Embryonic facial prominence (tissue), 1 donor: ENCODE results near the gene PTPRN2.
"Not testable (repeated sequence)": the region's sequence is repeated elsewhere in the genome, so short reads cannot be mapped to it uniquely, and the experiment has no call there.

Experiments used
- DNase-seq: peaks from one replicate; pipeline ENCODE4 v3.0.0-alpha.2; 2016; ENCODE audit errors: extremely low spot score

PTPRN2 gene

DNA sequence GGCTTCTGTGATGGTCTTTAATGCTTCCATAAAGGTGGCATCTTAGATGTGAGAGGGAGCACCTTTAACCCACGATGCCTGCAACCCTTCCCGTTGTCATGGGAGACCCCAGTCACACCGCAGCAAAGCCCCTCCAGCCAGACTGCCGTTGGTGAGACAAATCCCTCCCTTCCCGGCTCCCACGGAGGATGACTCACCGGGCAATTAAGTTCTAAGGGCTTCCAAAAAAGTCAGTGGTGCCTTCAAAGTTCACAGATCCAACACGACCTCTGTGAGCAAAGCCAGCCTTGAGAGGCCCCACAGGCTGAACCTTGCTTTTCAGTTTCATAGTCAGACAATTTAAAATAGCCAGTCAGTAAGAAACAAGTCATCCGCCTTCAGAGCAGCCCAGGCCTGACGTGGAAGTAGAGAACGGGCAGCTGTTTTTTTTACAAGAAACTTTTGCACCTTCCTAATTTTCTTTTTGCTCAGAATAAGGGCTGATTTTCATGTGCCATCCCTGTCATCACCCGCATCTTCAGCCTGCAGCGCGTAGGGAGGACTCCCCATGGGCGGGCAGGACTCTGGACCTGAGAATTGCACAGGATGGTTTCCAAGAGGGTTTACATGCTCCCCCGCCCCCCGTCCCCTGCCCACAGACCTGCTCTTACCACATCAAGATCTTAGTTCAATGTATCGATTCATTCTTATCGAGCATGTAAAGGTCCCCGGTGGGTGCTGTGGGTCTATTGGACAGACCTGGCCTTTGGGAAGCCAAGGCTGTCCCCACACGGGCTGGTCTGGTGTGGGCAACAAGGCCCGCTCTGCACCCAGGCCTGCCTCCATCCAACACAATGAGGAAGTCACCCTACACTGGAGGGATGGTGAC, 916.9 kb downstream of the PTPRN2 start:
- no peak for DNase-seq

DNA sequence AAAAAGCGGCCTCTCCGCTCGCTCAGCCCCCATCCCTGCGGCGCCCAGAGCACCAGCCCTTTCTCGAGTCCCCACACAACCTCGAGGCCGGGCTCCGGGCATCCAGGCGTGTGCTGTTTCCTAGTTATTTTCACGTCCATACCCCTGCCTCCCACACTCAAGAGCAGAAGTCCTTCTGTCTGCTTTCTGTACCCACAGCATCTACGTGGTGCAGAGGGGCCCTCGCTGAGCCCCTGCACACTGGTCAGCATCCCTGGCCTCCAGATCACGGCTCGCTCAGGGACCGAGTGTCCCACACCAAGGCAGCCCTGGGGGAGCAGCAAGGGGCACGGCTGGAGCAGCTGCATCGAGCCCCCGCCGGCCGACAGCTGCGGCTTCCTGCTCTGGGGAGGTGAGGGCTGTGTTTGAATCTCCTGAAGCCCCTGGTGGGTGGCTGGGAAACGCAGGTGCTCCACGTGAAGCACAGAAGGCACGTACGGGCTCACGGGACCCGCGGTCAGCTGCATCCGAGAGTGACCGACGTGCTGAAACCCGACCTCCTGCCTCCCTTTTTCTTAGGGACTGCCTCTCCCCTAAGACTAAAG, 917.8 kb downstream of the PTPRN2 start:
- no peak for DNase-seq

DNA sequence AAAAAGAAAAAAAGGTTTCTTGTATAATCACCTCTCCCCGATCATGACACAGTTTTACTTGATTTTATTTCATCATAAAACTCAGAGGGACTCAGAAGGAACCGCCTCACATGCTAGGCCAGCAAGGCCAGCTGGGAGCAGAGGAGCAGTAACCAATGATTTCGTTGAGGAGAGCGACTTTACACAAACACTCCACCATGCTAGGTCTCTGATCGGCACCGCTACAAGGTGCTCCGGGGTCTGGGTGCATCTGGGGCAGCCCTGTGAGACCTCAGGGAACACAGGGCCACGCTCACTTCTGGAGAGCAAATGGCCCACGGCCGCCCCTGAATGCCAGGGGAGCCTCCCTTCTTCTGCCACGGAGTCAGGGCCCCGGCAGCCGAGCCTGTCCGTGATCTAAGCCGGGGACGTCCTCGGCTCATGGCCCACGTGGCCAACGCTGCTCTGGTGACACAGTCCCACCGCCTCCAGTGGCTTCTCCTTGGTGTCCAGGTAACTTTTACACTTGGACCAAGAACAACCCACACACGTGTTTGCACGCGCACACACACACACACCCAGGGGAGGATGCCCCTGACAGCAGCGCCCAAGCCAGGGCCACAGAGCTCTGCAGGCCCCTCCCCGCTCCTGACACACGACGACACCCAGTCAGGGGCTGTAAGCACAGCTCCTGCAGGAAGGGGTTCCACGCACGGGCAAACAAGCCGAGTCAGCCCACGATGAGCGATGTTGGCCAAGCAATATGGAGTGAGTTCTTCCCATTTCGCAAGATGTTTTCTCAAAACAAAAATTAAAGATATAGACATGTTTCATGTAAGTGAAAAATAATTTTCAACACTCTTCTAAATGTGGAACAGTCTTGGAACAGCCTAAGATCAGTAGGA, 918.5 kb downstream of the PTPRN2 start:
- no peak for DNase-seq

DNA sequence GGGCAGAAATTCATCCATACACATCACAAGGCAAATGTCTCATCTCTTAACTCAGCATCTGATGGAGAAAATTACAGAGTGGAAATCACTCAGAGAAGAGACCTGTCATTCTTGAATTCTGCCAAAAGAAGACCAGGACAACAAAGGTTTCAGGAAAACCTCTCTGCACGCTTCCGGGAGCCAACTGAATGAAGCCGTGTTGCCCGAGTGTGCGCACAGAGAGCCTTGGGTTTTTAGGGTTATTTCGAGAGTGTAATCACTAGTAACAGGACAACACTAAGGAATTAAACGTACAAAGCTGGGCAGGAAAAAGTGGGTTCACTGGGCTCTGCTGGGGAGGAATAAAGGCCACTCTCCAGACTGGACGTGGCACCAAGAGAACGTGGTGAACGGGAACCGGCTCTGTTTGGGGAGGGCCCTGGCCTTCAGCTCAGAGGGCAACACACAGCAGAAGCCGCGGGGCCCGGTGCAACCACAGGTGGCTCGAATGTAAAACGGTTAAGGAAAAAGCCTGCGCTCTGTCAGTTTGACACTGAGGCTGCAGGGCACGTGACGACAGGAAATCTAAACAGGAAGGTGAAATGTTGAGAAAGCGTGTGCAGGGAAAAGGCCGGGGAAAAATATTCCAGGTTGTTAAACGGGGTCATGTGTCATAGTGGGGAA, 919.3 kb downstream of the PTPRN2 start:
- no peak for DNase-seq

DNA sequence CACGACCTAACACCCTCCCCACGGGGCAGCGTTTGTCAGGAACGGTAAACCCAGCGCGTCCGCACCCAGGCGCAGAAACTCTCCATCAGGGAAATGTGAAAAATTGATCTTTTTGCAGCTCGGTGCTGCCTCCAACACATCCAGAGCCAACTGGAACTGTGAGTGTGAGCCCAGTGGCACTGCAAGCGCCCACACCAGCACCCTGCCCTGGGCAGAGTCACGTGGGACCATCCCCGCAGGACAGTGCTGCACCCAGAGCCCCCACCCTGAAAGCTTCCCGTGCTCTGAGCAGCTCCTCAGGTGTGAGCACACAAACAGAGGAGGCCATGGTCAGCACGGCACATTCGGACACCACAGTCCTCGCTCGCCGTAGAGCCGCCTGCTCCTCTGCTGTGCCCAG, 919.9 kb downstream of the PTPRN2 start:
- no peak for DNase-seq

DNA sequence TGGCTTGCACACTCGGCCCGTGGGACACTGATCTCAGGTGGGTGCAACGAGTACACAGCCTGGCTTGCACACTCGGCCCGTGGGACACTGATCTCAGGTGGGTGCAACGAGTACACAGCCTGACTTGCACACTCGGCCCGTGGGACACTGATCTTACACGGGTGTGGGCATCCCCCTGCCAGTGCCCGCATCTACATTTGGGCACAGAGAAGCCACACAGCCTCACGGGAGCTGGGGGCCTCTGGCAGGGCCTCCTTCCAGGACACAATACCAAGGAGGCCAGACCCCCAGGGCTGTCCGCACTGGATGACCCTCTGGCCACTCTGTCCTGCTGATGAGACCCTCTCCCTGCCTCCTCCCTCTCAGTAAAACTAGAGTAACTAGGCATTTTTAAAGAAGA, 920.4 kb downstream of the PTPRN2 start:
- no peak for DNase-seq

DNA sequence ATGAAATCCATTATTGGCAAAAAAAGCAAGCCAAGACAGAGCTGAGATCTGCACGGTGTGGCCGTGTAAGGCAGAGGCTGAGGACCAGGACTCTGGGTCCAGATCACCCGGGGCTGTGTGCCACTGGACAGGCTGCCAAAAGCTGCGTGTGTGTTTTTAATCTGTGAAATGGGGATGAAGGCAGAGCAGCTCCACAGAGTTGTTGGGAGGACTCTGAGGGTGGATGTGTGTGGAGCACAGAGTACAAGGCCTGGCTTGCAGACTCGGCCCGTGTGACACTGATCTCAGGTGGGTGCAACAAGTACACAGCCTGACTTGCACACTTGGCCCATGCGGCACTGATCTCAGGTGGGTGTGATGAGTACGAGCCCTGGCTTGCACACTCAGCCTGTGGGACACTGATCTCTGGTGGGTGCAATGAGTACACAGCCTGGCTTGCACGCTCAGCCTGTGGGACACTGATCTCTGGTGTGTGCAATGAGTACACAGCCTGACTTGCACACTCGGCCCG, 921.0 kb downstream of the PTPRN2 start:
- DNase-seq: no peak

DNA sequence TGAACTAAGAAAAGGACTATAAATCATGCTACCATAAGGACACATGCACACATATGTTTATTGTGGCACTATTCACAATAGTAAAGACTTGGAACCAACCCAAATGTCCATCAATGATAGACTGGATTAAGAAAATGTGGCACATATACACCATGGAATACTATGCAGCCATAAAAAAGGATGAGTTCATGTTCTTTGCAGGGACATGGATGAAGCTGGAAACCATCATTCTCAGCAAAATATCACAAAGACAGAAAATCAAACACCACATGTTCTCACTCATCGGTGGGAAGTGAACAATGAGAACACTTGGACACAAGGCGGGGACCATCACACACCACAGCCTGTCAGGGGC, 922.0 kb downstream of the PTPRN2 start:
- DNase-seq: not testable (repeated sequence)

DNA sequence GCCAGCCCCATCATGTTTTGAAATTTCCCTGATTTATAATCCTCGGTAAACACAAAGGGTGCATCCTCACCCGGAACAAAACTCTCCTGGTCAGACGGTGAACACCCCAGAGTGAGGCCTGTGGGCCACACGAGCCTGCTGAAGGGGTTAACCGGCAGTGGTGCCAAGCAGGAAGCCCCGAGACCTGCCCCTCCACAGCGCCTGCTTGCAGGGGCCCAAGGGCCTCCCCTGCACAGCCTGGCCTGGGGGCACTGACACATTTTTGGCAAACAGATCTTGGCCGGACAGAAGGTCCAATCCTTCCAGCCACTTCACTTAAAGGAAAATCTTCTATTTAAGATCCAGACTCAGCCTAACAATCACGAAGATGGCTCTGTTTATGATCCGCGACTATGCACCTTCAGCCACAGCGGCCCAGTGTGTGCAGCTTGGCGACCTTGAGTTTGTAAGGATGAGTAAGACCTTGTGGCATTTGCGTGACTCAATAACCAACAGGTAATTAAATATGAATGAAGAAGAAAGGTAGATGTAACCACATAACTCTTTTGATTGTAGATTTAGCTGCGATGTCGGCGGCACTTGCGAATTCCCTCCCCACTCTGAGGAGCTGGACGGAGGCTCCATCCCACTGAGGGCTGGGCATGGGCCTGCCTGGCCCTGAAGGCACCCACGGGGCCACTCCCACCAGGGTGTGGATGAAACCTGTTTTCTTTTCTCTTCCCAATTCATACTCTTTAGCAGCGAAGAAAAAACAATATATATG, 922.6 kb downstream of the PTPRN2 start:
- DNase-seq: no peak

DNA sequence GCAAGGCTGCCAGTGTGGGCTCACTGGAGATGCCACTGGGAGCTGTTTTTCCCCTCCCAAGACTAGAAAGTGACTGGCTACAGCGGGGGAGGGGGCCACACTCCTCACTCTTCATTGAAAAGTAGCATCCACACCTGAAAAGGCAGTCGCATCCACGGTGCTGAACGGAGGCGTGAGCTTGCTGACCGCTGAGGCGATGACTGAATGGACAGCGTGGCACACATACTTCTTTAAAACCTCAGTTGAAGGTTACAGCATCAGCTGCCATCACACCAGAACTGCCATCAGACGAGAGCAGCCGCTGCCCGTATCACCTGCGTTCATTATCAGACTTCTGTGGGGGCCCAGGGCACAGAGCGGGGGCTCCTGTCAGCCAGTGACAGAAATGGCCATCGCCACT, 923.6 kb downstream of the PTPRN2 start:
- DNase-seq: no peak

DNA sequence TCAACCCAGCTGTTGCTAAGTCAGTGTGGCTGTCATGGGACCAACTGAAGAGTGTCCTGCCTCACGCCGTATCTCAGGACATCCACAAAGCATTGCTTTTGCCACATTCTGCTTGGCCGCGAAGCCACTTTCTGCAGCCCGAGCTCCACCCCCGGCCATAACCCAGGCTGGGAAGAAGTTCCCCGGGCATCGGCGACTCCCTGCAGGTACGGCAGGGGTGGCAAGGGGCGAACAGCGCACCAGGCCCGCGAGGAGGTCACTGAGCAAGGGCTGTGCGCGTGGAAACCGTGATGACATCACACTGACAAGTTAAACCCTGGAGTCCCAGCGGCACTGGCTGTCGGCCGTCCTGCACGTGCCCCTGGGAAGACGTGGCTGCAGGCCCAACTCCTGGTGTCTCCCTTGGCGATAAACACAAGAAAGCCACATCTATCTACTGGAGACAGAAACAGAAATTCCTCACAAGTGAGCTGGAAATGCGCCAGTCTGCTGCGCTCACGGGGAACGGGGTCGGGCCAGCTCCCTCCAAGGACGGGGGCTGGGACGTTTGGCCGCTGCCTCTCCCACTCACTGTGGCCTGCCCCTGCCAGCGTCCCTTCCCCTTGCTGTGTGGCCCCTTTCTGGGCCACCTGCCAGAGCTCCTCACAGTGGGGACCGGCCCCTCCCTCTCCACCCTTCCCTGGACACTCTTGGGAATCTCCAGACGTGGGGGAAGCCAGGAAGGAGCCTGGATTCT, 924.5 kb downstream of the PTPRN2 start:
- no peak for DNase-seq

DNA sequence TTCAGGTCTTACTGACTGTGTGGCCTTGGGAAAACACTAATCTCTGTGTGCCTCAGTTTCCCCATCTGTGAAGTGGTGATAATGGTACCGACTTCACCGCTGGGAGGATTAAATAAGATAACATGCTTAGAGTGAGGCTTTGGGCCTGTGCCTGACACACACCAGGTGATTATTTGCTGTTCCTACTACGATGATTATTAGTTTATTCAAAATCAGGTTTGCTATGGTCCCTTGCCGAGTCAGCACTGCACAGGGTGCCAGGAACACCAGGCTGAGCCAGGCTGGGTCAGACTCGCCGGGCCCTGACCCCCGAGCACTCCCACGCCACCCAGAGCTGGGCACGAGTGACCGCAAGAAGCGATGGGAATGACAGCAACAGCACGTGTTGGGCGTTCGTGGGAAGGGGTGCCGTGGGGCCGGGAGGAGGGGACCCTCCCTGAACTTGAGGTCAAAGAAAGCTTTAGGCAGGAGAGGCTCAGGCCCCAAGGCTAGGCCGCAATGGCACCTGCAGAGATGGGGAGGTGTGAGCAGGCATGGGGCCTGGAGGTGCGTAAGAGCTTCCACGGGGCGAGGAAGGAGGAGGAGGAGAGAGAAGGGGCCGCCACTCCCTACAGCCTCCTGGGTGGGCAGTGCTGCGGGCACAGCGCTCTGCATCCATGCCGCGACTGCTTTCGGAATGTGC, 925.4 kb downstream of the PTPRN2 start:
- no peak for DNase-seq

DNA sequence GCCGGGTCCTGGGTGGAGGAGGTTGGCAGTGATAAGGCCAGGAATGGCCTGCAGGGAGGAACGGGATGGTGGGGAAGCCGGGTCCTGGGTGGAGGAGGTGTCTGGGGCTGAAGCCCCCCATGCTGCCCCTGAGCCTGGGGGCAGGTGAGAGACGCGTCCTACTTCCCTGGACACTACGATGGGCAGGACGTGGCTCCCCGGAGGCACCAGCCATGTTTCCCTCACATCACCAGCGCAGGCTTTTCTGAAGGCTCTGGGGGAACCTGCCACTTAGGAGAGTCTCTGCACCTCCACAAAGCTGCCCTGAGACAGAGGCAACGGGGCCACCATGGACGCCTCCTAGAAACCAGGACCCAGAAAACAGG, 926.0 kb downstream of the PTPRN2 start:
- no peak for DNase-seq

DNA sequence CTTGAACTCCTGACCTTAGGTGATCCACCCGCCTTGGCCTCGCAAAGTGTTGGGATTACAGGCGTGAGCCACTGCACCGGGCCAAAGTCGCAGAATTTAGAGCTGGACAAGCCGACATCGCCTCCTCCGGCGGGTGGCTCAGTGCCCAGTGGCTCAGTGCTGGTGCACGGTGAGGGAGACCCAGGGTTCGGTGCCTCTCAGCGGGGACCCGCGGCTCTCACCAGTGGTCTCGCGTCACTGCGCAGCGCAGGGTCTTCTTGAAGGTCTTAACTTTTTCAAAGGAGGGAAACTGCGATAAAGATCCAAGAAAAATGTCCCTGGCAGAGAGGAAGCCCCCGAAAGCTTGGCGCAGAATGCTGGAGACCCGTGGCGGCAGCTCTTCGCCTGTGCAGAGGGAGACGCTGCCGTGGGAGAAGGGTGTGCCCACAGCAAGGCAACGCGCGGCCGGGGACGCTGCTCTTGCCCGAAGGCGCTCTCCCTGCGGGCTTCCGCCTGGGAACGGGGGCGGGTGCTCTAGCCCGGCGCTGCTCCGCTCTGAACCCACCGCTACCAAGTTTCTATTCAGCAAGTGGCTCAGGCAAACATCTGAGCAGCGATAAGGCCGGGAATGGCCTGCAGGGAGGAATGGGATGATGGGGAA, 926.5 kb downstream of the PTPRN2 start:
- DNase-seq: no peak

DNA sequence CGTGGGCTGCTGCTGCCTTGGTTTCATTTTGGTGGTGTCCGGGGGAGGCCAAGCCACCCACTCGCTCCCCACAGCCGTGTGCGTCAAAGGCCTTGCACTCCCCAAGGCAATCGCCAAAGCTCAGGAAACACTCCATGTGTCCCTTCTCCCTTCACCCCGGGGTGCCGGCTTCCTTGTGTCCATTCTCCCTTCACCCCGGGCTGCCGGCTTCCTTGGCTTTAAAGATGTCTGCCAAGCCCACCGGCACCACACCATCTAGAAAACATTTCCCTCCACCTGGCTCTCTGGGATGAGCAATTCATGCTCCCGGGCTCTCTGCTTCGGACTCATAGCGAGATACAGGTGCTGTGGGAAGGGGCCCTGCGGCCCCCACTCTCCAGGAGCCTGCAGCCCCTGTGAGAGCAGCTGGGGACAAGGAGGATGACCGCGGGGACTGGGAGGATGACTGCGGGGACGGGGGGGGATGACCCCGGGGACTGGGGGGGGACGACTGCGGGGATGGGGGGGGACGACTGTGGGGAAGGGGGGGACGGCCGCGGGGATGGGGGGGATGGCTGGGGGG, 928.7 kb downstream of the PTPRN2 start:
- no peak for DNase-seq

DNA sequence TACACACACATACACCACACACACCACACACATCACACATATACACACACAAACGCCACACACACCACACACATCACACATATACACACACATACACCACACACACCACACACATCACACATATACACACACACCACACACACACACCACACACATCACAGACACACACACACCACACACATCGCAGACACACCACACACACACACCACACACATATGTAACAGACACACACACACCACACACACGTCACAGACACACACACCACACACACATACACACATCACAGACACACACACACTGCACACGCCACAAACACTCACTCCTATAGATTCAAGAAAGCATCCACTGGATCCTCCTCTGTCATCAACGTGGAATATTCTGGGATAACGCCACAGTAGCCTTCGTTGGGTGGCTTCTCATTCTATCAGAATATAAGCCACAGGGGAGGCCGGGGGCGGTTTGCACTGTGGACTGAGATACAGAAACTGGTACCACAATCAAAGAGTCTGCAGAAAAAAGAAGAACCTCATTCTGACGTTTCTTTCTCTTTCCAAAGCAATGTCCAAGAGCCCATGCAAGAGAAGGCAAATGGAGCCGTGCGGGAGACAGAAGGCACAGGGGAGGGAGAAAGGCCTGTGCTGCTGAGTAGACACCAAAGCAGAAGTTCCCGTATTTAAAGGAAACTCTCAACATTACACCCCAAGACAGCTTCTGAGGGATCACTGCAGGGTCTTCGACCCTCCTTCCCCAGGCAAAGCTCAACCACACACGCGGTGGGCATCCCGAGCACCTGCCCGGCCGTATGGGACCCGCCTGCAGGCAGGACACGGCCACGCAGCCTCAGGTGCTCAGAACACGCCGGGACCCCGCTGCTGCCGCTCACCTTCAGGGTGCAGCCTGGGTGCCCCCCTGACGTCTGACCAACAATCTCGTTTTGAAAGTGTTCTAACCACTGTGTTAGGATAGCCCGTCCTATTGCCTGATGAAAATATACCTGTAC, 929.6 kb downstream of the PTPRN2 start:
- no peak for DNase-seq

DNA sequence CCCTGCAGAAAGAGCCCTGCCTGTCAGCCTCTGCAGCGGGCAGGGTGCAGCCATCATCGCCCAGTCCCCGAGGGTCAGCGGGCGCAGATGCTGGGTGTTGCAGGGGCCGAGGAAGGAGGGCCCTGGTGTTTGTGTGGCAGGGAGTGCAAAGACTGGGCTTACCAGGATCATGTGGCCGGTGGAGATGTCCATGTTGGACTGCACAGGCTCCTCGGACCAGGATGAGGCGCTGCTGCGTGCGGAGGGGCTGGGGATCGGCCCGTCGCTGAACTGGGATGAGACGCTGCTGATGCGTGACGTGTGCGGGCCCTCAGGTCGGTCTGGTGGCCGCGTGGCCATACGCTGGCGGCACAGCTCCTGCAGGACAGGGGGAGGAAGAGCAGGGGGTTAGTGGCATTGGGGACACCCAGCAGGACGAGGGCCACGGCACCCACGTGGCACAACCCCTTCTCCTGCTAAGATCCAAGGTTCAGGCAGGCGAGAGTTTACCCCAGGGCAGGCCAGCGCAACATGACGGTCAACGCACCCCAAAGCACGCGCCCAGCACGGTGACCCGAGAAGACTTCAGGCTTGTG, 931.3 kb downstream of the PTPRN2 start:
- DNase-seq: no peak
